ENCODE data around the gene NPIPA5. TPM values are rescaled to one million over a fixed set of nuclear protein-coding genes. Genes with fewer than 3 reads are reported as not detected.
A peak's percentile ranks its signal among the peaks of the same experiment; 100 is the strongest.
"Not testable (repeated sequence)": the region's sequence is repeated elsewhere in the genome, so short reads cannot be mapped to it uniquely, and the experiment has no call there.

NPIPA5 gene
- total RNA-seq: 6.0 and 6.1 TPM in 2 replicates
- long read RNA-seq: 0 reads

DNA sequence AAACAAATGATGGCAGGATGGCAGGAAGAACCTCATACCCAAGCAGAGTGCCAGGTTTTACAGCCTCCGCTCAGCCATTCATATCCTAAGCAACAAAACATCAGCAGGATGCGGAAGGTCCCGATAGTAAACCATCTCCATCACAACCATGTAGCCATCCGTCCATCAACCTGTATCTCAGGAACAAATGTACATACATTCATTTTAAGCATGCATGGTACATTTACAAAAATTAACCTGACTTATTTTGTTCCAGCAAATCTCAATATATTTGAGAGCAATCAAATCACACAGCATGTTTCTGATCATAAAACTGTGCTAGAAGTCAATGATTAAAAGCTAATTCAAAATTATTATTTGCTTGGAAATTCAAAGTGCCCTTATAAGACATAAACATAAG lies at the start of gene NPIPA5:
Gene NPIPA5 (minus strand): TSS at position 101 of the 400 bp plus-strand sequence. CDS start 0 bp downstream, at position 101.
- H3K36me3 Mint-ChIP-seq (ENCODE audit: low read depth); H3K4me1 Mint-ChIP-seq; H3K27ac Mint-ChIP-seq (ENCODE audit: unreplicated experiment); H3K9me3 Mint-ChIP-seq; H3K27me3 Mint-ChIP-seq (ENCODE audit: low read depth); H3K4me3 Mint-ChIP-seq; DNase-seq (ENCODE audit: low read depth, low spot score): not testable (repeated sequence)

DNA sequence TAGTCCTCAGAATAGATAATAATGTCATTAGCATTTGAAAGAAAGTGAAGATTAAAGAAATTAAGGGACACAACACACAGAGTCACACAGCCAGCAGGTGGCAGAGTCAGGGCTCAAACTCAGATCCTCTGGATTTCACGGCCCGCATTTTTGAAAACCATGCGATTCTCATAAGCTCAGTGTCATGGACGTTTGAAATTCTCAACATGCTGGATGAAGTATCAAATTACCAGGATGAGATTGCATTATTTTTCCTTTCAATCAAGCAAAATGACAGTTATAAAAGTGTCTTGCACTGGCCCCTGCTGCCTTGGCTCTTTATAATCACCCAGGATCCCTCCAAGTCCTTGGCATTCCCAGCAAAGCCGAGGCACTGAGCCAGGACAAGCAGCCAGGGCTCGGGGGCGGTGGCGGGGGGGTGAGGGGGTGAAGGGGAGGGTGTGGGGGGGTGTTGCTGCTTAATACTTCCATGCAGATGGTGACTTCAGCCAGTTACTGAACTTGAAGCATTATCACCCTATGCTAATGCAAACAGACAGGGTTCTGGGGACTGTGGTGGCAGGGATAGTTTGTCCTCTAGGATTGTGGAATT lies 49.6 kb upstream of the NPIPA5 start:
- H3K4me3 Mint-ChIP-seq: no peak overlapping the region
- peak; percentile 64 for TF ChIP-seq CTCF (conservative IDR thresholded peaks at IDR 0.05)
- DNase-seq (ENCODE audit: low read depth, low spot score): peak; percentile 7
- no peak overlapping the region for H3K27ac Mint-ChIP-seq (ENCODE audit: unreplicated experiment)
- no peaks in the 10 kb centered on the region for H3K27me3 Mint-ChIP-seq (ENCODE audit: low read depth)
- H3K9me3 Mint-ChIP-seq: no peaks in the 10 kb centered on the region
- no peaks in the 10 kb centered on the region for H3K4me1 Mint-ChIP-seq
- no peaks in the 10 kb centered on the region for H3K36me3 Mint-ChIP-seq (ENCODE audit: low read depth)

GRCh38 chr16:15426796-15427195 lies 48.7 kb upstream of the NPIPA5 start:
- Mint-ChIP-seq H3K27ac (ENCODE audit: unreplicated experiment) (no peak overlapping the region), H3K4me1 (no peaks in the 10 kb centered on the region), H3K27me3 (ENCODE audit: low read depth) (no peaks in the 10 kb centered on the region), H3K4me3 (no peak overlapping the region), H3K9me3 (no peaks in the 10 kb centered on the region), H3K36me3 (ENCODE audit: low read depth) (no peaks in the 10 kb centered on the region)
- no peak for TF ChIP-seq CTCF (conservative IDR thresholded peaks at IDR 0.05)
- no peak for DNase-seq (ENCODE audit: low read depth, low spot score)

DNA sequence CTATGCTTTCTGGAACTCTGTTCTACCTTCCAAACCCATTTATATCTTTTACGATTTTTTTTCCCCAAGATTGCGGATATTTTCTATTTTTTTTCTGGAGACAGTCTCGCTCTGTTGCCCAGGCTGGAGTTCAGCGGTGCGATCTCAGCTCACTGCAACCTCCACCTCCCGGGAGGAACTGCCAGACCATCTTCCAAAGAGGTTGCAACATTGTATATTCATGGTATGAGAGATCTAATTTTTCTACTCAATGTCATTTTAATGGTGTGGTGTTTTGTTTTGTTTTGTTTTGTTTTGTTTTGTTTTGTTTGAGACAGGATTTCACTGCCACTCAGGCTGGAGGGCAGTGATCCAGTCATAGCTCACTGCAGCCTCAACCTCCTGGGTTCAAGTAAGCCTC lies 47.8 kb upstream of the NPIPA5 start:
- H3K4me3 Mint-ChIP-seq: no peak overlapping the region
- TF ChIP-seq CTCF (conservative IDR thresholded peaks at IDR 0.05): no peak
- DNase-seq (ENCODE audit: low read depth, low spot score): no peak
- H3K27me3 Mint-ChIP-seq (ENCODE audit: low read depth): no peaks in the 10 kb centered on the region
- no peaks in the 10 kb centered on the region for H3K4me1 Mint-ChIP-seq
- H3K27ac Mint-ChIP-seq (ENCODE audit: unreplicated experiment): no peak overlapping the region
- H3K36me3 Mint-ChIP-seq (ENCODE audit: low read depth): no peaks in the 10 kb centered on the region
- H3K9me3 Mint-ChIP-seq: no peaks in the 10 kb centered on the region

- TF ChIP-seq CTCF (conservative IDR thresholded peaks at IDR 0.05): no peak
- no peak for DNase-seq (ENCODE audit: low read depth, low spot score)
- Mint-ChIP-seq H3K27me3 (ENCODE audit: low read depth) (no peaks in the 10 kb centered on the region), H3K27ac (ENCODE audit: unreplicated experiment) (no peak overlapping the region), H3K4me1 (no peaks in the 10 kb centered on the region), H3K9me3 (no peaks in the 10 kb centered on the region), H3K36me3 (ENCODE audit: low read depth) (no peaks in the 10 kb centered on the region), H3K4me3 (no peak overlapping the region)
Measured at GRCh38 chr16:15422222-15422621, 44.1 kb upstream of the NPIPA5 start.

GRCh38 chr16:15421696-15422095 lies 43.6 kb upstream of the NPIPA5 start:
- not testable (repeated sequence) for DNase-seq (ENCODE audit: low read depth, low spot score)

More at GRCh38 chr16:15421696-15422095, 43.6 kb upstream of the NPIPA5 start:
- H3K27me3 Mint-ChIP-seq (ENCODE audit: low read depth); H3K27ac Mint-ChIP-seq (ENCODE audit: unreplicated experiment); H3K36me3 Mint-ChIP-seq (ENCODE audit: low read depth); H3K9me3 Mint-ChIP-seq; H3K4me1 Mint-ChIP-seq; H3K4me3 Mint-ChIP-seq: not testable (repeated sequence)
